ENCODE measurements around the gene ZNF428.

GRCh38 chr19:43651758-43652545 lies 32.5 kb upstream of the ZNF428 start:
- TF ChIP-seq POLR2A (IDR thresholded peaks at IDR 0.05; ENCODE audit: low read depth, low read length) (no peak), POLR2AphosphoS5 (IDR thresholded peaks at IDR 0.05; ENCODE audit: low read depth, low read length) (no peak), TAF1 (IDR thresholded peaks at IDR 0.05; ENCODE audit: low read depth, low read length) (no peak), SPI1 (IDR thresholded peaks at IDR 0.05; ENCODE audit: low read depth, low read length) (no peak), POU2F2 (IDR thresholded peaks at IDR 0.05; ENCODE audit: low read depth, low read length) (no peak)

Data from GM12891 (cell line).